H1 (cell line): ENCODE data around the gene FAM13C. TPM values are rescaled to one million over a fixed set of nuclear protein-coding genes. Genes with fewer than 3 reads are reported as not detected.

Experiments
- CTCF ChIA-PET: fragments of 300-600 bp; sonication (Branson Sonifier 250); formaldehyde crosslinking; loops from one replicate; lab custom pipeline; 2021; ENCODE audit not compliant: partially characterized antibody; lab: Charles Lee
- POLR2A ChIA-PET: fragments of 300-600 bp; sonication (Branson Sonifier 250); formaldehyde crosslinking; loops from one replicate; lab custom pipeline; 2021; ENCODE audit warnings: inconsistent platforms; ENCODE audit not compliant: partially characterized antibody; lab: Charles Lee
- DNase-seq, 2 experiments: peaks; one replicate each; pipeline versions ENCODE4 v3.0.0 to v3.0.0-alpha.2; 2010 to 2022; ENCODE audit warnings: low spot score in 2 of 2, low read depth in 1 of 2, mixed read lengths in 1 of 2
- FAIRE-seq: peaks from 2 replicates; lab custom pipeline; 2011; peaks lifted over from hg19 to GRCh38; lab: Jason Lieb, UNC
- H2AFZ ChIP-seq: 2 replicates; pipeline ENCODE4 v1.8.1; 2012; ENCODE audit warnings: low read length, inconsistent platforms
- H2AK5ac ChIP-seq: 2 replicates; pipeline ENCODE4 v1.6.1; 2013; ENCODE audit warnings: low read depth, low read length
- H2BK120ac ChIP-seq: replicated peaks from 2 replicates; pipeline ENCODE3; 2013; ENCODE audit warnings: low read depth, low read length, inconsistent platforms
- H2BK12ac ChIP-seq: 2 replicates; pipeline ENCODE4 v1.6.1; 2013; ENCODE audit warnings: low read depth, low read length
- H2BK15ac ChIP-seq: 2 replicates; pipeline ENCODE4 v1.6.1; 2013; ENCODE audit warnings: low read length
- H2BK20ac ChIP-seq: 2 replicates; pipeline ENCODE4 v1.6.1; 2013; ENCODE audit warnings: low read length
- H2BK5ac ChIP-seq: 2 replicates; pipeline ENCODE4 v1.6.1; 2013; ENCODE audit warnings: low read depth, low read length
- H3K14ac ChIP-seq: 2 replicates; pipeline ENCODE4 v1.6.1; 2013; ENCODE audit warnings: inconsistent platforms; ENCODE audit not compliant: insufficient read length
- H3K18ac ChIP-seq: 2 replicates; pipeline ENCODE4 v1.6.1; 2013; ENCODE audit warnings: low read length; ENCODE audit errors: extremely low read depth
- H3K23ac ChIP-seq: 2 replicates; pipeline ENCODE4 v1.6.1; 2013; ENCODE audit warnings: inconsistent platforms; ENCODE audit not compliant: insufficient read length
- H3K23me2 ChIP-seq: 2 replicates; pipeline ENCODE4 v1.6.1; 2013; ENCODE audit warnings: low read depth, low read length
- H3K27ac ChIP-seq: 2 replicates; pipeline ENCODE4 v1.6.1; 2011; ENCODE audit warnings: low read depth, low read length, inconsistent platforms
- H3K27me3 ChIP-seq, 4 experiments: replicated peaks in 1 of 4; 1 replicate in 1 of 4; 2 replicates in 3 of 4; pipeline versions ENCODE4 v1.6.1 to v1.8.1; 2011 to 2013; ENCODE audit warnings: low read length in 3 of 4, mild to moderate bottlenecking in 3 of 4, inconsistent platforms in 2 of 4, mixed read lengths in 2 of 4, moderate library complexity in 1 of 4; ENCODE audit not compliant: control insufficient read depth in 3 of 4, insufficient read depth in 3 of 4; ENCODE audit errors: extremely low read depth in 1 of 4
- H3K36me3 ChIP-seq, 4 experiments: 2 replicates each; pipeline versions ENCODE4 v1.6.1 to v1.8.1; 2011 to 2013; ENCODE audit warnings: mild to moderate bottlenecking in 4 of 4, low read length in 3 of 4, moderate library complexity in 2 of 4, control low read depth in 1 of 4, inconsistent platforms in 1 of 4; ENCODE audit not compliant: insufficient read depth in 4 of 4, control insufficient read depth in 2 of 4
- H3K4ac ChIP-seq: replicated peaks from 2 replicates; pipeline ENCODE3; 2013; ENCODE audit warnings: low read length, low read depth, mixed read lengths, inconsistent platforms; ENCODE audit not compliant: insufficient read length
- H3K4me1 ChIP-seq, 4 experiments: replicated peaks in 1 of 4; 1 replicate in 1 of 4; 2 replicates in 3 of 4; pipeline versions ENCODE4 v1.6.1 to v1.8.1; 2011 to 2013; ENCODE audit warnings: low read length in 3 of 4, inconsistent platforms in 2 of 4, mixed read lengths in 1 of 4; ENCODE audit not compliant: insufficient read depth in 4 of 4, control insufficient read depth in 3 of 4
- H3K4me2 ChIP-seq, 2 experiments: 2 replicates each; pipeline versions ENCODE4 v1.6.1 to v1.8.1; 2011 to 2013; ENCODE audit warnings: low read depth in 2 of 2, low read length in 2 of 2, control low read depth in 1 of 2, inconsistent platforms in 1 of 2, mild to moderate bottlenecking in 1 of 2; ENCODE audit not compliant: insufficient read depth in 1 of 2
- H3K4me3 ChIP-seq, 4 experiments: fragments of 200-600, 300-600 bp in 1 of 4; sonication (generic), shearing (Covaris generic), sonication (Bioruptor Twin) in 1 of 4; 2 replicates each; pipeline versions ENCODE4 v1.5.1 to v1.8.1; 2011 to 2016; ENCODE audit warnings: low read length in 4 of 4, low read depth in 3 of 4, control low read depth in 2 of 4, inconsistent platforms in 2 of 4, mild to moderate bottlenecking in 2 of 4, mixed read lengths in 1 of 4, moderate library complexity in 1 of 4; ENCODE audit not compliant: insufficient read depth in 2 of 4; ENCODE audit errors: extremely low read depth in 1 of 4
- H3K56ac ChIP-seq: replicated peaks from 2 replicates; pipeline ENCODE3; 2013; ENCODE audit warnings: low read depth, mild to moderate bottlenecking, mixed read lengths, low read length, inconsistent platforms; ENCODE audit not compliant: insufficient read length
- H3K79me1 ChIP-seq: 2 replicates; pipeline ENCODE4 v1.6.1; 2013; ENCODE audit warnings: low read depth, low read length, control low read depth
- H3K79me2 ChIP-seq, 2 experiments: 2 replicates each; pipeline versions ENCODE4 v1.6.1 to v1.8.1; 2012 to 2013; ENCODE audit warnings: low read length in 2 of 2, mild to moderate bottlenecking in 2 of 2, inconsistent platforms in 1 of 2; ENCODE audit not compliant: insufficient read depth in 2 of 2, control insufficient read depth in 1 of 2
- H3K9ac ChIP-seq, 4 experiments: replicated peaks in 1 of 4; 1 replicate in 1 of 4; 2 replicates in 3 of 4; pipeline versions ENCODE4 v1.6.1 to v1.8.1; 2011 to 2013; ENCODE audit warnings: low read depth in 3 of 4, low read length in 3 of 4, control low read depth in 2 of 4, mild to moderate bottlenecking in 2 of 4, moderate library complexity in 2 of 4, inconsistent platforms in 1 of 4; ENCODE audit errors: extremely low read depth in 1 of 4
- H3K9me3 ChIP-seq, 2 experiments: 2 replicates each; pipeline versions ENCODE4 v1.6.1 to v1.8.1; 2012 to 2013; ENCODE audit warnings: mild to moderate bottlenecking in 2 of 2, moderate library complexity in 2 of 2, control low read depth in 1 of 2, inconsistent platforms in 1 of 2, low read depth in 1 of 2, low read length in 1 of 2, mixed read lengths in 1 of 2; ENCODE audit not compliant: insufficient read depth in 2 of 2
- H4K20me1 ChIP-seq, 2 experiments: replicated peaks in 1 of 2; 2 replicates each; pipeline versions ENCODE3 to v1.8.1; 2011 to 2013; ENCODE audit warnings: inconsistent platforms in 2 of 2, low read length in 2 of 2, mild to moderate bottlenecking in 1 of 2; ENCODE audit not compliant: insufficient read depth in 2 of 2, control insufficient read depth in 1 of 2
- H4K5ac ChIP-seq: 2 replicates; pipeline ENCODE4 v1.6.1; 2013; ENCODE audit warnings: low read length, low read depth, mixed read lengths, inconsistent platforms; ENCODE audit not compliant: insufficient read length
- H4K8ac ChIP-seq: 2 replicates; pipeline ENCODE4 v1.8.0; 2013; ENCODE audit warnings: mild to moderate bottlenecking, moderate library complexity, low read length, inconsistent platforms; ENCODE audit not compliant: insufficient read depth; ENCODE audit errors: extremely low read depth
- H4K91ac ChIP-seq: replicated peaks from 2 replicates; pipeline ENCODE3; 2013; ENCODE audit warnings: low read length, mixed read lengths, inconsistent platforms; ENCODE audit not compliant: insufficient read length
- CEBPB ChIP-seq: IDR thresholded peaks from 2 replicates; pipeline ENCODE4 v1.6.1; 2012; ENCODE audit warnings: low read depth, low read length
- CHD2 ChIP-seq: IDR thresholded peaks from 2 replicates; pipeline ENCODE4 v1.6.1; 2012; ENCODE audit warnings: low read length, improper control_type of control experiment
- EP300 ChIP-seq, 2 experiments: IDR thresholded peaks; 1 replicate in 1 of 2; 2 replicates in 1 of 2; pipeline ENCODE4 v1.6.1; 2011 to 2012; ENCODE audit warnings: low read depth in 2 of 2, low read length in 2 of 2, mild to moderate bottlenecking in 2 of 2, borderline replicate concordance in 1 of 2, inconsistent platforms in 1 of 2, moderate library complexity in 1 of 2
- GABPA ChIP-seq: IDR thresholded peaks from 2 replicates; pipeline ENCODE4 v1.6.1; 2011; ENCODE audit warnings: mild to moderate bottlenecking, low read length, moderate library complexity, borderline replicate concordance; ENCODE audit not compliant: insufficient read depth
- HDAC2 ChIP-seq, 2 experiments: fragments of 300-600 bp in 1 of 2; sonication (generic) in 1 of 2; IDR thresholded peaks; 2 replicates each; pipeline ENCODE4 v1.6.1; 2011 to 2012; ENCODE audit warnings: low read depth in 2 of 2, low read length in 2 of 2, mild to moderate bottlenecking in 2 of 2, moderate library complexity in 2 of 2, borderline replicate concordance in 1 of 2, inconsistent platforms in 1 of 2
- KDM4A ChIP-seq: IDR thresholded peaks from one replicate; pipeline ENCODE4 v1.7.1; 2012; ENCODE audit warnings: low read depth, mild to moderate bottlenecking, moderate library complexity, low read length, inconsistent platforms; ENCODE audit not compliant: severe bottlenecking
- MAFK ChIP-seq: IDR thresholded peaks from 2 replicates; pipeline ENCODE4 v1.6.1; 2012; ENCODE audit warnings: low read depth, mild to moderate bottlenecking, improper control_type of control experiment, low read length
- PHF8 ChIP-seq: fragments of 200-600 bp; sonication (generic); conservative IDR thresholded peaks from 2 replicates; pipeline ENCODE4 v1.7.1; 2012; ENCODE audit warnings: low read depth, mild to moderate bottlenecking, inconsistent platforms, low read length, moderate library complexity
- RNF2 ChIP-seq: fragments of 200-900, 300-1000 bp; sonication (generic); IDR thresholded peaks from 2 replicates; pipeline ENCODE4 v1.7.1; 2016; ENCODE audit warnings: borderline replicate concordance, low read depth, mild to moderate bottlenecking, antibody characterized with exemption, low read length; ENCODE audit not compliant: poor library complexity, severe bottlenecking; ENCODE audit errors: missing control alignments
- SP2 ChIP-seq: IDR thresholded peaks from 2 replicates; pipeline ENCODE4 v1.6.1; 2012; ENCODE audit warnings: mild to moderate bottlenecking, low read length, inconsistent platforms
- SUZ12 ChIP-seq: fragments of 200-600 bp; sonication (generic); IDR thresholded peaks from 2 replicates; pipeline ENCODE4 v1.6.1; 2012; ENCODE audit warnings: mild to moderate bottlenecking, inconsistent platforms, low read length, moderate library complexity, mixed read lengths
- TAF7 ChIP-seq: optimal IDR thresholded peaks from 2 replicates; pipeline ENCODE3; 2011; ENCODE audit warnings: low read depth, mild to moderate bottlenecking, inconsistent platforms, low read length, moderate library complexity, borderline replicate concordance
- TEAD4 ChIP-seq: IDR thresholded peaks from 2 replicates; pipeline ENCODE4 v1.6.1; 2012; ENCODE audit warnings: low read depth, low read length, inconsistent platforms, mixed read lengths
- WGBS, 2 experiments: shearing (Covaris generic) in 1 of 2; methylation state at CpG; one replicate each; pipeline versions ENCODE4 v1.1.6 to v1.1.7; 2013 to 2015; ENCODE audit warnings: low lambda C conversion rate in 2 of 2, mixed read lengths in 2 of 2, inconsistent platforms in 1 of 2, low coverage in 1 of 2, missing lambda C conversion rate in 1 of 2; ENCODE audit not compliant: insufficient replicate concordance in 2 of 2, insufficient coverage in 1 of 2, insufficient read length in 1 of 2; ENCODE audit errors: extremely low coverage in 1 of 2, missing lambda C conversion rate in 1 of 2; 5-methylcytosine and 5-hydroxymethylcytosine counted together
- polyA plus RNA-seq, 7 experiments: library from polyadenylated mRNA; depleted of rRNA in 3 of 7; stranded (reverse) in 5 of 7; unstranded in 2 of 7; fragments of >200 nt in 5 of 7; fragments of 200-250 nt in 2 of 7; gene quantifications; 1 replicate in 5 of 7; 2 replicates in 1 of 7; 4 replicates in 1 of 7; pipeline versions ENCODE4 v1.2.1 to v1.2.3, GENCODE V29; 2011 to 2013; ENCODE audit warnings: missing spikeins in 2 of 7, mixed read lengths in 2 of 7
- total RNA-seq: library from RNA; stranded (reverse); fragmentation: NEBNext Ultra II Directional; extraction: Animal tissue kit (Norgen Biotek cat#: 25700); gene quantifications from 2 replicates; pipeline ENCODE4 v1.2.1, GENCODE V29; 2021

Gene FAM13C
- total and polyA plus RNA-seq, 2 of the 8 experiments (the other 6 are each of a cell fraction or from before 2014, with no cell fraction given): 0.56 to 0.62 TPM

DNA sequence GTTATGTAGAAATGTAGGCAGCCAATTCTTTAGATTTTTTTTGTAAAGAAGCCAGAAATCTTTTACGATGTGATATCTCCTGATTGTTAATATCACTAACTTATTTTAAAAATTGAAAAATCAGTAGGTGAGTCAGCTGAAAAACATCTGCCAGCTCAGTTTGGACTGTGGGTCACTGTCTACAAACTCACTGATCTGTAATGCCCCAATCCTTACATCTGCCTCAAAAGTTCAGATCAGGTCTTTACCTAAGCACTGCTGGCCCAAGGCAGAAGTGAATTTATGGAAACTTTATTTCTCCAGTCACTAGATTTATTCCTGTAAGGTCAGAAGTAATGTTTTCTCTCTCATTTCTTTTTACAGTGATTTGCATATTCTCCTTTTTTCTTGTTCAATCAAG lies 31.0 kb upstream of the FAM13C start:
- Histone ChIP-seq H3K79me2 (no peaks in the 10 kb centered on the region), H2AK5ac (no peak overlapping the region), H3K4me2 (peak overlapping the region in 1 of 2 experiments; percentile 29; a peak in 1 of 4 replicates), H3K4ac (no peak overlapping the region), H4K8ac (no peak overlapping the region), H3K27me3 (no peaks in the 10 kb centered on the region), H2BK5ac (no peak overlapping the region), H2BK120ac (no peak overlapping the region), H2BK12ac (no peak overlapping the region), H3K23ac (no peak overlapping the region), H3K27ac (no peak overlapping the region), H4K5ac (no peak overlapping the region), H2BK20ac (no peak overlapping the region), H4K20me1 (no peaks in the 10 kb centered on the region), H3K9ac (no peak overlapping the region), H3K36me3 (no peaks in the 10 kb centered on the region), H3K14ac (no peak overlapping the region), H3K9me3 (no peaks in the 10 kb centered on the region), H3K56ac (no peak overlapping the region), H4K91ac (no peak overlapping the region), H3K18ac (no peak overlapping the region), H3K4me1 (peaks cover 0 to 2% (median 0%) of the 10 kb centered on the region in 4 experiments; a peak in 2 of 7 replicates), H2BK15ac (no peak overlapping the region), H3K23me2 (no peaks in the 10 kb centered on the region; the same call in 1 of the 2 replicates), H3K4me3 (no peak overlapping the region), H3K79me1 (no peaks in the 10 kb centered on the region), H2AFZ (no peak overlapping the region)
- FAIRE-seq (peak; percentile 69), DNase-seq (no peak)
- ChIA-PET CTCF (interaction anchor here (1.0 to 1.5 kb wide), 2 partner anchors 10 to 11 kb away, joined by 3 to 5 read pairs; no protein-coding TSS in a partner anchor), POLR2A (no interaction called here)
- WGBS, 2 experiments: 67% methylated on average over 1 of the region's 1 CpG; no CpG with 5 or more reads in 1 of the 2 experiments
- TF ChIP-seq RNF2 (no peak), KDM4A (no peak), HDAC2 (IDR thresholded peaks at IDR 0.05; ENCODE audit: borderline replicate concordance in 1 of 2, low read depth in 2 of 2, low read length in 2 of 2) (no peak), SUZ12 (no peak), TAF7 (no peak), CEBPB (no peak), TEAD4 (no peak), SP2 (no peak), MAFK (no peak), CHD2 (no peak), PHF8 (no peak), GABPA (no peak), EP300 (IDR thresholded peaks at IDR 0.05; ENCODE audit: borderline replicate concordance in 1 of 2, low read depth in 2 of 2, low read length in 2 of 2) (no peak)
